Vagina (tissue), 2 donors: ENCODE measurements around the gene FBXO38.

ENCODE experiments used
- POLR2A ChIP-seq, 2 donors: fragments of 450-650 bp; IDR thresholded peaks; one replicate each; pipeline ENCODE4 v1.6.1; 2017; ENCODE audit warnings: antibody characterized with exemption in 2 of 2, mild to moderate bottlenecking in 2 of 2, moderate library complexity in 2 of 2
- POLR2AphosphoS5 ChIP-seq, 2 donors: sonication (generic); formaldehyde crosslinking; IDR thresholded peaks; one replicate each; pipeline ENCODE4 v1.9.0; 2017; ENCODE audit warnings: antibody characterized with exemption in 2 of 2, mild to moderate bottlenecking in 2 of 2, low read depth in 1 of 2; ENCODE audit not compliant: insufficient read depth in 1 of 2
- TF ChIP-seq, protein P1 (sequence below), 3 experiments: fragments of 450-650 bp in 2 of 3; fragments of 200-600 bp in 1 of 3; sonication (generic) in 1 of 3; IDR thresholded peaks; one replicate each; pipeline ENCODE4 v1.5.1; 2017 to 2019; ENCODE audit warnings: antibody characterized with exemption in 3 of 3, mild to moderate bottlenecking in 2 of 3, moderate library complexity in 2 of 3

GRCh38 chr5:148416416-148416815 is 32.7 kb downstream of the FBXO38 start:
- TF ChIP-seq POLR2A (IDR thresholded peaks at IDR 0.05), result no peak
- TF ChIP-seq, protein P1, sequence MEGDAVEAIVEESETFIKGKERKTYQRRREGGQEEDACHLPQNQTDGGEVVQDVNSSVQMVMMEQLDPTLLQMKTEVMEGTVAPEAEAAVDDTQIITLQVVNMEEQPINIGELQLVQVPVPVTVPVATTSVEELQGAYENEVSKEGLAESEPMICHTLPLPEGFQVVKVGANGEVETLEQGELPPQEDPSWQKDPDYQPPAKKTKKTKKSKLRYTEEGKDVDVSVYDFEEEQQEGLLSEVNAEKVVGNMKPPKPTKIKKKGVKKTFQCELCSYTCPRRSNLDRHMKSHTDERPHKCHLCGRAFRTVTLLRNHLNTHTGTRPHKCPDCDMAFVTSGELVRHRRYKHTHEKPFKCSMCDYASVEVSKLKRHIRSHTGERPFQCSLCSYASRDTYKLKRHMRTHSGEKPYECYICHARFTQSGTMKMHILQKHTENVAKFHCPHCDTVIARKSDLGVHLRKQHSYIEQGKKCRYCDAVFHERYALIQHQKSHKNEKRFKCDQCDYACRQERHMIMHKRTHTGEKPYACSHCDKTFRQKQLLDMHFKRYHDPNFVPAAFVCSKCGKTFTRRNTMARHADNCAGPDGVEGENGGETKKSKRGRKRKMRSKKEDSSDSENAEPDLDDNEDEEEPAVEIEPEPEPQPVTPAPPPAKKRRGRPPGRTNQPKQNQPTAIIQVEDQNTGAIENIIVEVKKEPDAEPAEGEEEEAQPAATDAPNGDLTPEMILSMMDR (IDR thresholded peaks at IDR 0.05), result no peak
- TF ChIP-seq POLR2AphosphoS5 (IDR thresholded peaks at IDR 0.05; ENCODE audit: insufficient read depth in 1 of 2, low read depth in 1 of 2), result no peak
